Keratinocyte (primary cell): ENCODE results near the gene LHCGR.

ENCODE experiments used
- EZH2 ChIP-seq: IDR thresholded peaks from one replicate; pipeline ENCODE4 v1.6.1; 2012; ENCODE audit warnings: inconsistent platforms, mild to moderate bottlenecking, low read length, moderate library complexity
- TF ChIP-seq, protein P1 (sequence below), 3 experiments: IDR thresholded peaks in 1 of 3; conservative IDR thresholded peaks in 1 of 3; optimal IDR thresholded peaks in 1 of 3; 2 replicates in 2 of 3; 3 replicates in 1 of 3; pipeline versions ENCODE3 to v1.5.1; 2011; ENCODE audit warnings: low read length in 3 of 3, mild to moderate bottlenecking in 3 of 3, moderate library complexity in 2 of 3, control low read depth in 1 of 3, inconsistent platforms in 1 of 3; ENCODE audit not compliant: insufficient read depth in 2 of 3; ENCODE audit errors: extremely low read depth in 1 of 3

DNA sequence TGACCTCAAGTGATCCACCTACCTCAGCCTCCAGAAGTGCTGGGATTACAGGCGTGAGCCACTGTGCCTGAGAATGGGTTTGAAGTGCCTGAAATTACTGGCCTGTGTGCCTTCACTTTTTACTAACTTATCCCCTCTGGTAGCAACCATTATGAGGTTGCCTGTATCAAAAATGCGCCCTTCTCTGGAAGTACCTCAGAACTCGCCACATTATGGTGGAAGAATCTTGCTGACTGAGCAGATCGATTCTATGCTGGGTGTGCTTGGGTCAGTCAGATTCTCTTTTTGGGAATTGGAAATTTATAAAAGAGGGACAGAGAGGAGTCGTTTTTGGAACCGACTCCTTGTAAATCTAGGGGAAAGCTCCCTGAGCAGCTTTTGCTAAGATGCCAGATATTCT, 8.2 kb downstream of the LHCGR start:
- TF ChIP-seq EZH2: no peak
- TF ChIP-seq, protein P1, sequence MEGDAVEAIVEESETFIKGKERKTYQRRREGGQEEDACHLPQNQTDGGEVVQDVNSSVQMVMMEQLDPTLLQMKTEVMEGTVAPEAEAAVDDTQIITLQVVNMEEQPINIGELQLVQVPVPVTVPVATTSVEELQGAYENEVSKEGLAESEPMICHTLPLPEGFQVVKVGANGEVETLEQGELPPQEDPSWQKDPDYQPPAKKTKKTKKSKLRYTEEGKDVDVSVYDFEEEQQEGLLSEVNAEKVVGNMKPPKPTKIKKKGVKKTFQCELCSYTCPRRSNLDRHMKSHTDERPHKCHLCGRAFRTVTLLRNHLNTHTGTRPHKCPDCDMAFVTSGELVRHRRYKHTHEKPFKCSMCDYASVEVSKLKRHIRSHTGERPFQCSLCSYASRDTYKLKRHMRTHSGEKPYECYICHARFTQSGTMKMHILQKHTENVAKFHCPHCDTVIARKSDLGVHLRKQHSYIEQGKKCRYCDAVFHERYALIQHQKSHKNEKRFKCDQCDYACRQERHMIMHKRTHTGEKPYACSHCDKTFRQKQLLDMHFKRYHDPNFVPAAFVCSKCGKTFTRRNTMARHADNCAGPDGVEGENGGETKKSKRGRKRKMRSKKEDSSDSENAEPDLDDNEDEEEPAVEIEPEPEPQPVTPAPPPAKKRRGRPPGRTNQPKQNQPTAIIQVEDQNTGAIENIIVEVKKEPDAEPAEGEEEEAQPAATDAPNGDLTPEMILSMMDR (optimal IDR thresholded peaks at IDR 0.05 in 1 of 3, IDR thresholded peaks at IDR 0.05 in 1 of 3, conservative IDR thresholded peaks at IDR 0.05 in 1 of 3; ENCODE audit: extremely low read depth in 1 of 3, insufficient read depth in 2 of 3, low read length in 3 of 3): no peak
